Astrocyte (in vitro differentiated cells and primary cell): ENCODE measurements around the gene GPC5.

Experiments used
- EZH2 ChIP-seq: IDR thresholded peaks from 2 replicates; pipeline ENCODE4 v1.6.1; 2012; ENCODE audit warnings: mild to moderate bottlenecking, low read length, inconsistent platforms; ENCODE audit not compliant: insufficient read depth
- TF ChIP-seq, protein P1 (sequence below): IDR thresholded peaks from 2 replicates; pipeline ENCODE4 v1.5.1; 2011; ENCODE audit warnings: low read depth, mild to moderate bottlenecking, inconsistent platforms, low read length, moderate library complexity; ENCODE audit not compliant: insufficient read depth

DNA sequence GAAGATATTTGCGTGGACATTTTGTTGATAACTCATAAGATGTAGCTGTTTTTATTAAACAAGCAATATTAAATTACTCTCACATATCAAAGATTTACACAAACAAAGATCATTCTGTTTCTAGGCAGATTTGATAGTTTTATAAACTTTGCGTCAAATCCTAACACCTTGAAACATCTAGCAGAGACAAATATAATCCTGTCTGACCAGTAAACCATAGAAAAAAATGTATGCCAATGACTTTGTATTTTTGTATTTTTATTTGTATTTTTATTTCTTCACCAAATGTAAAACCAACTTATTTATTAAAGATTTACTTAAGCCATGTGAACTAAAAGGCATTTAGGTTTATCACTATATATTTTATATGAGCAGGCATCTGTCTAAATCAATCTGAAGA lies 494.6 kb downstream of the GPC5 start:
- TF ChIP-seq, protein P1, sequence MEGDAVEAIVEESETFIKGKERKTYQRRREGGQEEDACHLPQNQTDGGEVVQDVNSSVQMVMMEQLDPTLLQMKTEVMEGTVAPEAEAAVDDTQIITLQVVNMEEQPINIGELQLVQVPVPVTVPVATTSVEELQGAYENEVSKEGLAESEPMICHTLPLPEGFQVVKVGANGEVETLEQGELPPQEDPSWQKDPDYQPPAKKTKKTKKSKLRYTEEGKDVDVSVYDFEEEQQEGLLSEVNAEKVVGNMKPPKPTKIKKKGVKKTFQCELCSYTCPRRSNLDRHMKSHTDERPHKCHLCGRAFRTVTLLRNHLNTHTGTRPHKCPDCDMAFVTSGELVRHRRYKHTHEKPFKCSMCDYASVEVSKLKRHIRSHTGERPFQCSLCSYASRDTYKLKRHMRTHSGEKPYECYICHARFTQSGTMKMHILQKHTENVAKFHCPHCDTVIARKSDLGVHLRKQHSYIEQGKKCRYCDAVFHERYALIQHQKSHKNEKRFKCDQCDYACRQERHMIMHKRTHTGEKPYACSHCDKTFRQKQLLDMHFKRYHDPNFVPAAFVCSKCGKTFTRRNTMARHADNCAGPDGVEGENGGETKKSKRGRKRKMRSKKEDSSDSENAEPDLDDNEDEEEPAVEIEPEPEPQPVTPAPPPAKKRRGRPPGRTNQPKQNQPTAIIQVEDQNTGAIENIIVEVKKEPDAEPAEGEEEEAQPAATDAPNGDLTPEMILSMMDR: no peak
- no peak for TF ChIP-seq EZH2
